Measurements from ENCODE around the gene OR52E1. TPM values are rescaled to one million over a fixed set of nuclear protein-coding genes. Genes with fewer than 3 reads are reported as not detected.

Gene OR52E1
- total and polyA plus RNA-seq, 9 of the 15 experiments (the other 6 are each of a cell fraction or from before 2014, with no cell fraction given) = not detected

GRCh38 chr11:5046754-5047330, 22.5 kb upstream of the OR52E1 start:
- 1% methylated on average over 15 of the region's 15 CpGs for WGBS (ENCODE audit: insufficient coverage, low coverage, missing lambda C conversion rate)
- no peak for DNase-seq (ENCODE audit: extremely low read depth in 1 of 4, low spot score in 3 of 4)
- FAIRE-seq = no peak
- Histone ChIP-seq H3K4me2 (ENCODE audit: insufficient read depth, low read length) (no peak overlapping the region; the same call in 1 of the 2 replicates), H3K36me3 (ENCODE audit: control insufficient read depth, insufficient read depth, low read length) (no peaks in the 10 kb centered on the region), H3K4me1 (replicated peaks in 1 of 2; ENCODE audit: control insufficient read depth in 2 of 2, insufficient read depth in 2 of 2, low read length in 2 of 2) (no peaks in the 10 kb centered on the region), H3K4me3 (no peak overlapping the region), H3K27ac (ENCODE audit: extremely low read depth, low read depth, low read length) (no peak overlapping the region), H3K79me2 (ENCODE audit: control insufficient read depth, insufficient read depth, low read length) (no peaks in the 10 kb centered on the region), H3K27me3 (ENCODE audit: control insufficient read depth in 2 of 2, insufficient read depth in 2 of 2, low read length in 2 of 2) (peaks cover 0 to 4% of the 10 kb centered on the region in 2 experiments; a peak in 3 of 5 replicates), H3K9me1 (ENCODE audit: control insufficient read depth, insufficient read depth, low read length) (no peaks in the 10 kb centered on the region), H3K9me3 (replicated peaks; ENCODE audit: control insufficient read depth, insufficient read depth, low read depth, low read length) (no peaks in the 10 kb centered on the region), H2AFZ (ENCODE audit: low read depth, low read length) (no peak overlapping the region; the same call in 1 of the 2 replicates), H3K9ac (ENCODE audit: insufficient read depth in 1 of 2, low read depth in 2 of 2, low read length in 2 of 2) (no peak overlapping the region), H4K20me1 (replicated peaks; ENCODE audit: control insufficient read depth, insufficient read depth, low read length) (no peaks in the 10 kb centered on the region)
- CTCF ChIA-PET (ENCODE audit: low intra/inter-chr PET ratio) = interaction anchor here (0.6 kb wide), 1 partner anchor 416 kb away, joined by 4 read pairs; no protein-coding TSS in a partner anchor
- no peak for ATAC-seq
- in situ Hi-C loops (cut with MboI) = no loop called here
- intact Hi-C loops (cut with micrococcal nuclease) = no loop called here
- POLR2A ChIA-PET = no interaction called here
- BruUV-seq (replicated peaks) = no TSS peak
- TF ChIP-seq CEBPG (CRISPR knock-in tag; IDR thresholded peaks at IDR 0.05) (peak; percentile 14; the same call in 1 of the 2 replicates), CEBPG (tag; conservative IDR thresholded peaks at IDR 0.05 in 1 of 2, IDR thresholded peaks at IDR 0.05 in 1 of 2) (0 out of 4 replicates have a peak, but pooled peaks of 1 of the 2 experiments have one; percentile 16), ZNF589 (CRISPR knock-in tag; IDR thresholded peaks at IDR 0.05; ENCODE audit: low read depth) (no peak), CEBPB (tag; IDR thresholded peaks at IDR 0.05) (peak; percentile 67), ZKSCAN1 (IDR thresholded peaks at IDR 0.05; ENCODE audit: low read depth, low read length) (no peak)
- TF ChIP-seq, protein P1, sequence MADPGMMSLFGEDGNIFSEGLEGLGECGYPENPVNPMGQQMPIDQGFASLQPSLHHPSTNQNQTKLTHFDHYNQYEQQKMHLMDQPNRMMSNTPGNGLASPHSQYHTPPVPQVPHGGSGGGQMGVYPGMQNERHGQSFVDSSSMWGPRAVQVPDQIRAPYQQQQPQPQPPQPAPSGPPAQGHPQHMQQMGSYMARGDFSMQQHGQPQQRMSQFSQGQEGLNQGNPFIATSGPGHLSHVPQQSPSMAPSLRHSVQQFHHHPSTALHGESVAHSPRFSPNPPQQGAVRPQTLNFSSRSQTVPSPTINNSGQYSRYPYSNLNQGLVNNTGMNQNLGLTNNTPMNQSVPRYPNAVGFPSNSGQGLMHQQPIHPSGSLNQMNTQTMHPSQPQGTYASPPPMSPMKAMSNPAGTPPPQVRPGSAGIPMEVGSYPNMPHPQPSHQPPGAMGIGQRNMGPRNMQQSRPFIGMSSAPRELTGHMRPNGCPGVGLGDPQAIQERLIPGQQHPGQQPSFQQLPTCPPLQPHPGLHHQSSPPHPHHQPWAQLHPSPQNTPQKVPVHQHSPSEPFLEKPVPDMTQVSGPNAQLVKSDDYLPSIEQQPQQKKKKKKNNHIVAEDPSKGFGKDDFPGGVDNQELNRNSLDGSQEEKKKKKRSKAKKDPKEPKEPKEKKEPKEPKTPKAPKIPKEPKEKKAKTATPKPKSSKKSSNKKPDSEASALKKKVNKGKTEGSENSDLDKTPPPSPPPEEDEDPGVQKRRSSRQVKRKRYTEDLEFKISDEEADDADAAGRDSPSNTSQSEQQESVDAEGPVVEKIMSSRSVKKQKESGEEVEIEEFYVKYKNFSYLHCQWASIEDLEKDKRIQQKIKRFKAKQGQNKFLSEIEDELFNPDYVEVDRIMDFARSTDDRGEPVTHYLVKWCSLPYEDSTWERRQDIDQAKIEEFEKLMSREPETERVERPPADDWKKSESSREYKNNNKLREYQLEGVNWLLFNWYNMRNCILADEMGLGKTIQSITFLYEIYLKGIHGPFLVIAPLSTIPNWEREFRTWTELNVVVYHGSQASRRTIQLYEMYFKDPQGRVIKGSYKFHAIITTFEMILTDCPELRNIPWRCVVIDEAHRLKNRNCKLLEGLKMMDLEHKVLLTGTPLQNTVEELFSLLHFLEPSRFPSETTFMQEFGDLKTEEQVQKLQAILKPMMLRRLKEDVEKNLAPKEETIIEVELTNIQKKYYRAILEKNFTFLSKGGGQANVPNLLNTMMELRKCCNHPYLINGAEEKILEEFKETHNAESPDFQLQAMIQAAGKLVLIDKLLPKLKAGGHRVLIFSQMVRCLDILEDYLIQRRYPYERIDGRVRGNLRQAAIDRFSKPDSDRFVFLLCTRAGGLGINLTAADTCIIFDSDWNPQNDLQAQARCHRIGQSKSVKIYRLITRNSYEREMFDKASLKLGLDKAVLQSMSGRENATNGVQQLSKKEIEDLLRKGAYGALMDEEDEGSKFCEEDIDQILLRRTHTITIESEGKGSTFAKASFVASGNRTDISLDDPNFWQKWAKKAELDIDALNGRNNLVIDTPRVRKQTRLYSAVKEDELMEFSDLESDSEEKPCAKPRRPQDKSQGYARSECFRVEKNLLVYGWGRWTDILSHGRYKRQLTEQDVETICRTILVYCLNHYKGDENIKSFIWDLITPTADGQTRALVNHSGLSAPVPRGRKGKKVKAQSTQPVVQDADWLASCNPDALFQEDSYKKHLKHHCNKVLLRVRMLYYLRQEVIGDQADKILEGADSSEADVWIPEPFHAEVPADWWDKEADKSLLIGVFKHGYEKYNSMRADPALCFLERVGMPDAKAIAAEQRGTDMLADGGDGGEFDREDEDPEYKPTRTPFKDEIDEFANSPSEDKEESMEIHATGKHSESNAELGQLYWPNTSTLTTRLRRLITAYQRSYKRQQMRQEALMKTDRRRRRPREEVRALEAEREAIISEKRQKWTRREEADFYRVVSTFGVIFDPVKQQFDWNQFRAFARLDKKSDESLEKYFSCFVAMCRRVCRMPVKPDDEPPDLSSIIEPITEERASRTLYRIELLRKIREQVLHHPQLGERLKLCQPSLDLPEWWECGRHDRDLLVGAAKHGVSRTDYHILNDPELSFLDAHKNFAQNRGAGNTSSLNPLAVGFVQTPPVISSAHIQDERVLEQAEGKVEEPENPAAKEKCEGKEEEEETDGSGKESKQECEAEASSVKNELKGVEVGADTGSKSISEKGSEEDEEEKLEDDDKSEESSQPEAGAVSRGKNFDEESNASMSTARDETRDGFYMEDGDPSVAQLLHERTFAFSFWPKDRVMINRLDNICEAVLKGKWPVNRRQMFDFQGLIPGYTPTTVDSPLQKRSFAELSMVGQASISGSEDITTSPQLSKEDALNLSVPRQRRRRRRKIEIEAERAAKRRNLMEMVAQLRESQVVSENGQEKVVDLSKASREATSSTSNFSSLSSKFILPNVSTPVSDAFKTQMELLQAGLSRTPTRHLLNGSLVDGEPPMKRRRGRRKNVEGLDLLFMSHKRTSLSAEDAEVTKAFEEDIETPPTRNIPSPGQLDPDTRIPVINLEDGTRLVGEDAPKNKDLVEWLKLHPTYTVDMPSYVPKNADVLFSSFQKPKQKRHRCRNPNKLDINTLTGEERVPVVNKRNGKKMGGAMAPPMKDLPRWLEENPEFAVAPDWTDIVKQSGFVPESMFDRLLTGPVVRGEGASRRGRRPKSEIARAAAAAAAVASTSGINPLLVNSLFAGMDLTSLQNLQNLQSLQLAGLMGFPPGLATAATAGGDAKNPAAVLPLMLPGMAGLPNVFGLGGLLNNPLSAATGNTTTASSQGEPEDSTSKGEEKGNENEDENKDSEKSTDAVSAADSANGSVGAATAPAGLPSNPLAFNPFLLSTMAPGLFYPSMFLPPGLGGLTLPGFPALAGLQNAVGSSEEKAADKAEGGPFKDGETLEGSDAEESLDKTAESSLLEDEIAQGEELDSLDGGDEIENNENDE (IDR thresholded peaks at IDR 0.05; ENCODE audit: low read depth, low read length) = no peak
